NCI-H1930 (cell line): ENCODE results near the gene TEPSIN.
A peak's percentile ranks its signal among the peaks of the same experiment; 100 is the strongest.

Experiments used
- DNase-seq, 2 experiments: peaks; one replicate each; lab custom pipeline; 2025; lab: John Stamatoyannopoulos, UW

Gene TEPSIN

DNA sequence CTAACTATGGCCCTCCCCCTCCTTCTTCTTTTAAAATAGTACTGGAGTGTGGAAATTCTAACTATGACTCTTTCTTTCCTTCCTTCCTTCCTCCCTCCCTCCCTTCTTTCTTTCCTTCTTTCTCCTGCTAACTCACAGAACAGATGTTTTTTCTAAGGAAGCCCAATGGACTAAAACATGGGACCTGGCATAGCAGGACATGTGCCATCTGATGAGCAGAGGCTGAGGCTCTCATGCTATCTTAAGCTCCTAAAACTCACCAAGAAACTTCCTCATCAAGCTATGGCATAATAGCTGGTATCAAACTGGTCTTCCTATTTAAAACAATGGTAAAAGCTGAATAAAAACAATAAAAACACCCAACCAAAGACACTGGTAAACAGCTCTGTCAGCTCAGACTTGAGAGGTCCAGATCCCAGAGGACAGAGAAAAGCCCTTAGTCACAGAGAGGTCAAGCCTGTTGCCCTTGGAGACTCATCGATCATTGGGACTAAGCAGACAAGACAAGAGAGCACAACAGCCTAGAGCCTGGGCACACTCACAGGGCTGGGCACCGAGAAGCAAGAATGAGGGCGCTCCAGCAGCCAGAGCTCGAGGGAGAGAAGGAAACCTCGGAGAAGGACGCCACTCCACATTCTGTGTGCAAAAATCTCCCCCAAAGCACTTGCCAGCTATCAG lies 28.7 kb upstream of the TEPSIN start:
- DNase-seq: no peak

DNA sequence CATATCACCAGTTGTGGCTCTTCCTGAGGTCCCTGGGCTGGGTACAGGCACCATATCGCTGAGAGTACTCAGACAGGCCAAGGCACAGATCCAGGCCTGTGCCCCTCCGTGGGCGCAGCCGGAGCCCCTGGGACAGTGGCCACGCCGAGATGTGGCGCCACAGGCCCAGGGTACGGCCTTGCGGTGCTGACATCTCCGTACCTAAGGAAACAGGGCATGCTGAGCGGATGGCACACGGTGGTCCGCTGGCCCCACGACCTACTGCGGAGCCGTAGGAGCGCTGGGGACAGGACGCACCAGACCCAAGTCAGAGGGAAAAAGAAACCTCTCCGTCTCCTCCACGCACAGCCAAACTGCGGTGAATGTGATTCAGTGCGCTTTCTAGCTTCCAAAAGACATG lies 26.7 kb upstream of the TEPSIN start:
- no peak for DNase-seq

DNA sequence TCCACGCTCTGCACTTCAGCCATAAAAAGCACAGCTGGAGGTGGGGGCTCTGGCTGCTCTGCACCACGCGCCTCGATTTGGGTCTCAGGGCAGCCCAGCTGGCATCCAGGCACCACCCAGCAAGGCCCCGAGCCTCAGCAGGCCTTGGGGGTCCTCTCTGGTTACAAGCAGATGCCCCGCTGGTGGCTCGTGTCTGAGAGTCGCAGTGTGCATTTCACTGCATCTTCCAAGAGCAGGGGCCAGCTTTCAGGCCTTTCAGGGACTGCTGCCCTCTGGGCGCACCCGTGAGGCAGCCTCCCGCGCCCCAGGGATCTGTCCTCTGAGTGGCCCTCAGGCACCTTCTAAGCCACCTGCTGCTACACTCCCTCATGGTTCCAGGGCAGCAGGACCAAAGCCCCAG lies 25.8 kb upstream of the TEPSIN start:
- DNase-seq: no peak

DNA sequence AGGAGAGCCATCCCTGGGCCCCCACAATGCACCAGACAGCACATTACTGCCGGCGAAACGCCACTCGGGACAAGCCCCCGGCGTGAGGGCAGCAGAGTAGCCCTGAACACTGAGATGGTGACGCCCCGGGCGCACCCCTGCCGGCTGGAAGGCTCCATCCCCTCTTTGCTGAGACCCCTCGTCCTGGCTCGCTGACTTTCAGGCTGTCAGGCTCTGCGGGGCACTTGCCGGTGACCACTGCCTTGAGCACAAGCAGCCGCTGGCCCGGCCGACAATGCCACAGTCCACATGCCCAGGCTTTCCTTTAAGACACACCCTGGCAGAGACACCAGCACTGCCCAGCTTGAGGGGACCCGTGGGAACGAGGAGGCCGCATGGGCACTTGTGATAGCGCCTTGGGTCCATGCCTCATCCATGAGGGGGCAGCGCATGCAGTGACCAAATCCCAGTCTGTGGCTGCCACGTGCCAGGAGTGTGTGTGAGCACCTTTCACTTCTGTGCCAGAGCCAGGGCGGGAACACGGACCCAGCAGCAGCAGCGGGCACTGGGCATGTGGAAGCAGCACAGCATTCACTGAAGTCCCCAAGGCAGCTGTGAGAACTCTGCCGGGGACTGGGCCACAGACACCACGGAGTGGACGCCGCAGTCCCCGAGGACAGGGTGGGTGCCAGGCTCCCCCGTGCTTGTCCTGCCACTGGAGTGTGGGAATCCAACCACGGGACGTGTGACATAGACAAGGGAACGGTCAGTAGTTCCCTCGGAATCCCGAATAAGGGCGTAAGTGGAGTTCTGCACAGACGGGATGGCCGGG lies 24.7 kb upstream of the TEPSIN start:
- DNase-seq: no peak

DNA sequence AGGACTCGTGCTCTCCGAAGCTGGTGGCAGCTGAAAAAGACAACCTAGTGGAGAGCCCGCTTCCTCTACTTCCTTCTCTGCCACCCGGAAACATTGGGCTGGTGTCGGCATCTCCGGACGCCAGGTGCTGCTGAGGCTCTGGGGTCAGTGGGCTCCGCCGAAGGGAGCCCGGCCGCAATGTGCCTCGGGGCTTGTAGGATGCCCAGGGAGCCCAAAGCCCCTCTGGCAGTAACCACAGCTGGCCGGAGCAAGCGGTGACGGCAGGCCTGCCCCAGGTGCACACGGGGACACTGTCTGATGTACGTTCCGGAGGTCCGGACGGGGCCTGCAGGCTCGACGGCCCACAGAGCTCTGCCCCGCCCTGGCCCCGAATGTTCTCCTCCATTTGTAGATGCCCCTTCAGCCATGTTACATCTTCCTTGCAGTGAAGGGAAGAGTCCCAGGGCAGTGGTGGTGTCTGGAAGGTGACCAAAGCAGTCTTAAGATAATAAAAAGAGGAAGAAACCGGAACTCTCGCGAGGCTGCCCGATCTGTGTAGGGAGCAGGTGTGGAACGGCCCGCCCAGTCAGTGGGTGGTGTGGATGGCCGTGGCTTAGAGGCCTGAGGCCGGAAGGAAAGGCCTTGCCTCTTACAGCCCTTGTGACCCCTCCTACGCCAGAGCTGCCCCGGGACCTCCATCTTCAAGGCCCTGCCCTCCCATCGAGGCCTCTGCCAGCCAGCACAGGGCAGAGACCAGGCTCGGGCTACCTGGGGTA lies 22.9 kb upstream of the TEPSIN start:
- DNase-seq: no peak

DNA sequence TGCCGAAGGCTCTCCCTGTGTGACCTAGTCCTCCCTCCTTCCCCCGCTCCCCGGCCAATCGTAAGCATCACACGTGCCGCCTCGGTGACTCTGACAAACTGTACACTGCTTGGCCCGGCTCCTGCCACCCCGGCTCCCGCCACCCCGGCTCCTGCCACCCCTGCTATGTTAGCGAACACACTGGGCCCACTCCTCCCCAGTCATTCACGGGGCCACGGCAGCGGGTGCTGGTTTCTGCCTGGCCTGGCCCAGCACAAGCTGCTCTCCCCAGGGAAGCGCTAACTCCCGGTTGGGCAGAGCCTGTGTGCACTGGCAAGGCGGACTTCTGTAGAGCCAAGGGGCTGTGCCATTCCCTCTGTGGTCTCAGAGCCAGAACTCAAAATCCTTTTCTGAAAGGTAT lies 22.2 kb upstream of the TEPSIN start:
- no peak for DNase-seq

DNA sequence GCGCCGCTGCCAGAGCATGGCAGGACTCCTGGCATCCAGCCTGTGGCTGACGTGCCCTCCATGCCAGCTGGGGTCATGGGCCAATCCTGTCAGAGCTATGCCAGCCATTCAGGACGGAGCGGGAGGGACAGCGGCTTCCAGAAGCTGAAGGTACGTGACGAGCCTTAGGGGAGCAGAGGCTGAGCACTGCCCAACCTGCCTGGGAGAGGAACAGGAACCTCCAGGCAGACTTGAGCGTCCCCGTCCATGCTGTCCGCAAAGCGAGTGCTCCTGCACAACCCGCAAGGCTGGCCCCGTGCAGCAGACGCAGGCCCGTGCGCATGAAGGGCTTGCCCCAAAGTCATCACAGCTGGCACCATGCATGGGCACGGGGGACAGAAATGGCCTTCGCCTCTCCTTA lies 21.8 kb upstream of the TEPSIN start:
- DNase-seq: no peak

DNA sequence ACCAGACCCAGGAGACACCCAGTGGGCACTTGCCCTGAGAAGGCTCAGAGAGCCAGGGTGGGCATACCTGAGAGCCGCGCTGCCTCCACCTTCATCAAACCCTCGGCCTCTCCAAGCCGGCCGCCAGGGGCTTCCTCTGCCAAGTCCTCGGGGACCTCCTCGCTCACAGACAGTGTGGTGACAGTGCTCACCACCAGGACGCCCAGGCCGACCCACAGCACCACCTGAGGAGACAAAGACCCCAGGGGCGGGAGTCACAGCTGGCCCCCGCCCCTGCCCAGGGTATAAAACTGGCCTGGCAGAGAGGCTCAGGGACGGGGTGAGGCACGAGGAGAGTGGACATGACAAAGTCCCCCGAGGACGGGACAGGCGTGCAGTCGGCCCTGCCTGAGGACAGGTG lies 21.3 kb upstream of the TEPSIN start:
- no peak for DNase-seq

DNA sequence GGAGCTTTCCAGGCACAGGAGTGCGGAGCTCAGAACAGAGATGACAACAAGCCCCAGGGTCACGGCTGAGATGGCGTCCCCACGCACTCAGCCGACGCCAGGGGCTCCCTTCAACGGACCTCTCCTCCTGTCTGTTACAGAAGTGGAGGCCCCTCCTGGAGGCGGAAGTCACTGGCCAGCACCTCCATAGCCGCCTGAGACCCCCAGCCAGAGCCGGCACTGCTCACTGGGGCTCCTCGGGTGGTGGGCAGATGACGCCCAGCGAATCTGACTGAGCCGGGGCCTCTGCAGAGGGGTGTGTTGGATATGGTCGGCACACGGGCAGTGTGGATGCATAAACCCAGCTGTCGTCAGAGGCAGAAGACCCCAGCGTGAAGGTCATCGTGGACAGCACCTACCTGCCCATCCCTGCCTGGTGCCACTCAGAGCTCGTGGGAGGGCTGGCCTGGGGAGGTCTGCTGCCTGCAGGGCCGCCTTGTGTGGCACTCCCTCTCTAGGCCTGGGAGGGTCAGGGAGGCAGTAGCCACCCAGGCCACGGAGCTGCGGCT lies 20.3 kb upstream of the TEPSIN start:
- DNase-seq: no peak

DNA sequence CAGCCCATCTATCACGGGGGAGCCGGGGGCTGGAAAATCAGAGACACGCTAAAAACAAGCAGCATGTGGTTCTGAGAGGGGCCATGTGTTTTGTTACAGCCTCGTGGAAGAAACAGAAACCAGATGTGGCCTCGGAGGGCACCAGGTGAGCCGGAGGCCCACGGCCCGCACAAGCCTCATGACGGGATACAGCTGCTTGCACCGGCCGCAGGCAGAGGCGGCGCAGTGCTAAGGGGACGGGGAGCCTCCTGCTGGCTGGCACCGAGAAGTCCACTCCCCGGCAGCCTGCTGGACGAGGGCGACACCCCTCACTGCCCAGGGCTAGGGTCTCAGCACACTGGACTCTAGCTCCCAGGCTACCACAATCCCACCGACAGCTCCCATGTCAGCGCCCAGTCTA lies 19.4 kb upstream of the TEPSIN start:
- DNase-seq: no peak

DNA sequence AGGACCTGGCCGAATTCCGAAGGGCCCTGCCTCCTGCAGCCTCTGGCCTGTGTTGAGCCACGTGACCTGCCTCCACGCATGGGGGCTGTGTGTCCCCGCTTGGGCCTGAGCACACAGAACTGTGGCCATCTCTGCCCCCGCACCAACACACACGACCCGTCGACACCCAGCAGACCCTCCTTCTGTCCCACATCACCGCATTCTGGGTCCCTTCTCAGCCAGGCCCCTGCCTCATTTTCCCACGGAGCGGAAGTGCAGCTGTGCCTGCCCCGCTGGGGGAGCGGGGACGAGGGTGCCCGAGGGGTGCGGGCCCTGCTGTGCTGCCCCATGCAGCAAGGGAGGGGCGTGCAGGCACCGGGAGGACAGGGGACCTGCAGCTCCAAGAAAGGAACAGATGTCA lies 18.7 kb upstream of the TEPSIN start:
- DNase-seq: no peak

DNA sequence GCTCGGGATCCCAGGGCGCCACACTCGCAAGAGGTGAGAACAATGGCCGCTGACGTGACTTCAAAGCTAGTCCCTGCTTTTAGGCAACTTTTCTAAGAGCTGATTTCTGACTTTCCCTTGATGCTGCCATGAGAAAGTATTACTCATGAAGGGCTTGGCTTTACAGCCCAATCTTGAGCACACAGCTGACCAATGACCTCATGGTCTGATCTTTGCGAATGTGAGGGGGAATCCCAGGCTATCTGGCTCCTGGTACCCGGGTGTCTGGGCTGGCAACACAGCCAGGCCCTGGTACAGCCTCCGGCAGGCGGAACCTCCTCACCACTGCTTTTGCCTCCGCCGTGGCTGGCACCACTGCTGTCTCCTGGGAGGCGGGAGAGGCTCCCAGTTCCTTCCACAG lies 17.8 kb upstream of the TEPSIN start:
- DNase-seq: no peak

DNA sequence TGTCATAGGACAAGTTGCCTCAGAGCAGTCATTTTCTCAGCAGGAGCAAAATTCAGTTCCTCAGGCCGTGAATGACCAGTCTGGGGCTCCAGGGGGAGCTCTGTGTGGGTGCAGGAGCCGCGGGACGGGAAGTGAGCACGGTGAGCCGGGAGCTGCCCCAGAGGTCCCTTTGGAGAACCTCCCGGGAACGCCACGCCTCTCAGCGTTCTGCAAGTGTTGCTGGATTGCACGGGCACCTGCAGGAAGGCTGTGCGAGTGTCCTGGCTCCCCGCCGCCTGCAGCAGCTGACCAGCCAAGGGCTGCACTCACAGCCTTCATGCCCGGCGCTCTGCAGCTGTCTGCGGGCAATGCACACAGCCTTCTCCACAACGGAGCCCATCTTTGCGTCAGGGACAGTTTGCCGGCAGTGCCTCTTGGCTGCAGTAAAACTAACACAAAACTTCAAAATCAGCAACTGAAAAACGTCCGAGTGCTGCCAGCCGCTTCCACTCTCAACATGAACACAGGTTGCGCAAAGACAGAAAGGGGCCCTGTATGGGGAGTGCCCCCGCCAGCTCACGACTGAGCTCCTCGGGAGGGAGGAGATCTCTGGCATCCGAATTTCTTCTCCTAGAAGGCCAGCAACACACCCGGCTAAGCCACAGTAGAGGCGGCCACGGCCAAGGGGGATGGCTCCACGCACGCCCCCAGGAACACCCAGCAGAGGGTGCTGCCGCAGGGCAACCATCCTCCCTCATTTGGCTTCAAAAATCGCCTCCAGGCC lies 16.3 kb upstream of the TEPSIN start:
- no peak for DNase-seq

DNA sequence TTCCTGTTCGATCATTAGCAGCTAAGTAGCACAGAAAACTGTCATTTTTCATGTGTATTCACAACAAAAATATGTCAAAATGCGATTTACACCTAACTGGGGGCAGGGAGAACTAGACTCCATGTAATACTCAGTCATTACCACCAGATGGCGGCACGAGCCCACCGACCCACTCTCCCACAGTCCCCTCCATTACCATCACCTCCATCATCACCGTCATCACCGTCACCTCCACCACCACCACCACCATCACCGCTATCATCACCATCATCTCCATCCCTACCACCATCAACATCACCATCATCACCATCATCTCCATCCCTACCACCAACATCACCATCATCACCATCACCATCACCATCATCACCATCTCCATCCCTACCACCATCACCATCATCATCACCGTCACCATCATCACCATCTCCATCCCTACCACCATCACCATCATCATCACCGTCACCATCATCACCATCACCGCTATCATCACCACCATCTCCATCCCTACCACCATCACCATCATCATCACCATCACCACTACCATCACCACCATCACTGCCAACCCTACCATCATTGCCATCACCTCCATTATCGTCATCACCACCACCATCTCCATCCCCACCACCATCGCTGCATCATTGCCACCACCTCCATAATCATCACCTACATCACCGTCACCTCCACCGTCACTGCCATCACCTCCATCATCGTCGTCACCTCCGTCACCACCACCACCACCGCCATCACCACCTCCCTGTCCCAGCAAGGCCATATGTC lies 14.7 kb upstream of the TEPSIN start:
- peak in 1 of 2 experiments; percentile 26 for DNase-seq

DNA sequence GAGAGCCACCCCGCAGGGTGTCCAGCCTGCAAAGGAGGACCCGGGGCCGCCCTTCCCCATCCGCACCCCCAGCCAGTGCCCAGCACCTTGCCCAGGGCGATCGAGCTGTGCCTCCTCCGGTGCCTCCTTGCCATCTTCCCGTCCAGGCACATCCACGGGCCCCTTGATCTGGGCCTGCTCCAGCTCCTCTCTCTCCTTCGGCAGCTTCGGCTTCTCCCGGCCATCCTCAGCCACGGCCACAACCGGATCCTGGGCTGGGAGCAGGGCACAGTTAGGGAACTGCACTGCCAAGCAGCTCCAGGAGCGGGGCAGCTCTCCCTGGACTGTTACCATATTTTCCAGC lies 14.1 kb upstream of the TEPSIN start:
- no peak for DNase-seq

DNA sequence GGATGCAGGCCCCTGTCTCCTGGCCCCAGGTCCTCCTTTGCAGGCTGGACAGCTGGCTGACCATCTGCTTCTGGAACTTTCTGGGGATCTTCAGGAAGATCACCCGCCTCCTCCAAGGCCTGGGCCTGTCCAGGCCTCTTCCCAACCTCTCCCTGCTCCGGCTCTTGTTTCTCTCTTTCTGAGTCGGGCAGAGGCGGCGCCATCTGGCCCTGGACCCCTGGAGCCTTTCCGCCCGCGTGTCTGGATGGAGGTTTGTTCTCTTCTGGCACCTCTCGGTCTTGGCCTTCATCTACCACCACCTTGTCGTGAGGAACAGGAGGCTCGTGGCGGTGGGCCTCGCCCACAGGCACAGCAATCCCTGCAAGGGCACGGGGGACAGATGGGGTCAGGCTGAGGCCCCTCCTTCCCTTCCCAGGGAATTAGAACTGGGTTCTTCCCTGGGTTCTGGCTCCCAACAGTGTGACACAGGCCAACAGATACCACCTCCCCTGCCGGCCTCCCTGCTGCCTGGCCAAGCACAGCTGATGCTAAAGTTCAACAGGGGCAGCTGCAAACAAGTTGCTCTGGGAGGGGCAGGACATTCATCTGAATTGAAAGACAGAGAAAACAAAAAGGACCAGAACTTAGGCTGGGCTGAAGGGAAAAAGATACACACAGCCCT lies 13.6 kb upstream of the TEPSIN start:
- DNase-seq: no peak

DNA sequence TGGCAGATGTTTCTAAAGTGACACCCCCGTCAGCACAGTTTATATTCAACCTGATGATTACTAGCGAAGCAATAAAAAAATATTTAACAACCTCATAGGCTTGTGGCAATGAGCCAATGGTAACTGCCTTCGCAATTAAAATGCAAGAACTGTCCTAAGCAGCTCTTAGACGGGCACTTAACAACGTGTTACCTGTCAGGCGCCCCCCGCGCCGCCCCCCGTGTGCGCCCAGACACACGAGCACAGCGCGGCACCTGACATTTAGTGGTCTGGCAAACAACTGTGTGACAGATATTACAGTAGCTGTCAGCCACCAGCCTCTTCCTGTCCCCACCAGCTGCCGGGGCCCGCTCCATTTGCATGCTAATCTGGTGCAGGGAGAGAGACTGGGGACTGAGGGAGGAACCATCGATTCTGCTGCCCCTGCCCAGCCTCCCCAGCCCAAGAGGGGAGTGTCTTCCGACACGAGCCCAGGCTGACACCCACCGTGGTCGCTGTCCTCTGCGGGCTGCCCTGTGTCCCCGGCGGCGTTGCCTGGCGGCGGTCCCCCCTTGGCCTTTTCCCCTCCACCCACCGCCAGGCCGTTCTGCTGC lies 12.9 kb upstream of the TEPSIN start:
- no peak for DNase-seq

DNA sequence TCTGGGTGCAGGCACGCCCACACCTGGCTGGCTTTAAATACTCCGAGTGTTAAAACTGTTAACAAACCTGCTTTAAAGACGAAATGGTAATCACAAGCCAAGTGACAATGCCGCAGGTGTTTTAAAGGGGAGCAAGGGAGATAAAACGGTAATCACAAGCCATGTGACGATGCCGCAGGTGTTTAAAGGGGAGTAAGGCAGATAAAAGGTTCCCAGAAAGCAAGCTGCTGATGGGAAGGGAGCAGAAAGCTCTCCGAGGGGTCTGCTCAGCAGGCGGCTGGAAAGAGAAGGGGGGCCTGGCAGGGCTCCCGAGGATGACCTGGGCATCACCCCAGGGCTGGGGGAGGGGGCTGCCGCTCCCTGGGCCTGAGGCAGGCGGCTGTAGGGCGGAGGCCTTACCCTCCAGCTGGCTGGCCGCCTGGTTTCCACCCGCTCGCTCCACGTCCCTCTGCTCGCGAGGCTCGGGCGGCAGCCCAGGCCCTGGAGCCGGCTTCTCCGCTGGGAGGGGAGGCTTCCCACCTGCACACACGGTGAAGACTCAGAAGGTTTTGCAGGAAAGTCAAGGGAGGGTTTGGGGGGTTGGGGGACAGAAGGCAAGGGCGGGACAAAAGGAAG lies 12.3 kb upstream of the TEPSIN start:
- no peak for DNase-seq

DNA sequence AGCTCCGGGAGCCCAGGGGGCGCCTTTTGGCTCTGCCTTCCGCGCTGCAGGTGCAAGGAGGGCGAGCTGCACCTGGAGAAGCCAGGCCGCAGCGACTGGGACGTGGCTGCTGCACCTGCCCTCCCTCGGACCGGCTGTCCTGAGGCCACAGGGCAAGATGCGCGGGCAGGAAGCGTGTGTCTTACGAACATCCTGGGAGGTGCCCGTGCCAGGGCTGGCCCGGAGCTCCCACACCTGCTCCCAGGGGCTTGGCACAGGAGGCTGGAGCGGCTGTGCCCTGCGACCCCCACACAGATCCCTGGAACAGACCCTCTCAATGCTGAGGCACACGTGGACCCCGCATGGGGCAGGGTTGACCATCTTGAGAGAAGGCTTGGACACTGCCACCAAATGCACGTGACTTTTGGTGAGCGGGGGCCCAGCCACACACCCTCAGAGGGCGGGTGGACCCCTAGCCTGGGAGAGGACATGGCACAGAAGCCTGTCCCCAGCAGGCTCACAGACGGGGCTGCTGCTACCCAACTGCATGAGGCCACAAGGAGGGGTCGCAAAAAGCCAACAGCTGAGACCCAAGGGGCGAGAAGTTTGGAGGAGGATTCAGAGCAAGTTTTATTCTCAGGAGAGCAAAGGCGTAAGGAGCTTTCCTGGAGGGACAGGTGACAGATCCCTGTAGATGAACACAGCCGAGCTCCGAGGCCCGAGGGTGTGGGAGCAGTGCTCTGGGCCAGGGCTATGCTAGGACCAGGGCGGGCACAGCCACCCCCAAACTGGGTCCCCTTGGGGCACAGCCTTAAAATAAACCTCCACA lies 11.6 kb upstream of the TEPSIN start:
- no peak for DNase-seq
